T-helper 17 cell (primary cell): Measurements from ENCODE around the gene FAM3B. TPM values are rescaled to one million over a fixed set of nuclear protein-coding genes. Genes with fewer than 3 reads are reported as not detected.

Source experiments
- ATAC-seq: fragments of 150-1000 bp; cut with Tn5 transposase; 2 replicates; pipeline ENCODE4 v1.10.0; 2021; ENCODE audit warnings: mild to moderate bottlenecking, moderate library complexity
- DNase-seq, 3 donors: peaks; one replicate each; pipeline versions ENCODE4 v3.0.0 to v3.0.0-alpha.2; 2020 to 2021
- H3K9me3 ChIP-seq: one replicate; pipeline ENCODE4 v1.7.0; 2013; ENCODE audit warnings: low read length, mild to moderate bottlenecking; ENCODE audit not compliant: control insufficient read depth, poor library complexity, severe bottlenecking
- H3K27ac Mint-ChIP-seq: one replicate; pipeline ENCODE4 v1.8.0; 2022; ENCODE audit warnings: mild to moderate bottlenecking, moderate library complexity, mixed read lengths
- H3K27me3 Mint-ChIP-seq: one replicate; pipeline ENCODE4 v1.8.0; 2022; ENCODE audit warnings: mixed read lengths
- H3K36me3 Mint-ChIP-seq: one replicate; pipeline ENCODE4 v1.8.0; 2022; ENCODE audit warnings: low read depth, mixed read lengths
- H3K4me1 Mint-ChIP-seq: one replicate; pipeline ENCODE4 v1.8.0; 2022; ENCODE audit warnings: mild to moderate bottlenecking, mixed read lengths
- H3K4me3 Mint-ChIP-seq: one replicate; pipeline ENCODE4 v1.8.0; 2022; ENCODE audit warnings: mild to moderate bottlenecking, moderate library complexity, mixed read lengths
- total RNA-seq, 4 donors: library from RNA in 2 of 4; stranded (reverse) in 2 of 4; gene quantifications; one replicate each; pipeline ENCODE4 v1.2.3 and lab custom pipeline; 2022 to 2026

FAM3B gene
- total RNA-seq, 2 donors from 2014 or later: not detected

GRCh38 chr21:41370840-41371684, 54.5 kb downstream of the FAM3B start:
- no peak for ATAC-seq
- no peaks in the 10 kb centered on the region for H3K27me3 Mint-ChIP-seq
- H3K4me3 Mint-ChIP-seq: peak overlapping the region; percentile 89
- H3K36me3 Mint-ChIP-seq: peaks cover 8% of the 10 kb centered on the region
- H3K27ac Mint-ChIP-seq: peak overlapping the region; percentile 99
- DNase-seq: no peak
- H3K9me3 ChIP-seq: no peaks in the 10 kb centered on the region
- H3K4me1 Mint-ChIP-seq: peaks cover 46% of the 10 kb centered on the region

DNA sequence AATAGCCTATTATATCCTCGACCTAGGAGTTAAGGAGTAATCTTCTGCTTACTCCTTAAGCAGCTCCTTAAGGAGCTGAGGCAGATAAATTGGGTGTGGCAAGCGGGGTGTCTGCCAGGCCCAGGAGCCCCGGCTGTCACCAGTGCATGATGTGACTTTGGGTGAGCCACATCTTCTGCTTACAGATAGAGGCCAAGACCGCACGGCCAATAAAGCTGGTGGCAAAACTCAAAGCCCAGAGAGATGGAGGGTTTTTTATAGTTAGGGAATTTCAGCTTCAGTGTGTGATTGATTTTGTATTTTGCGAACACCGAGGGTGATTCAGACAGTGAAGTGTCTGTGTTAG, 55.1 kb downstream of the FAM3B start:
- H3K4me1 Mint-ChIP-seq: peaks cover 47% of the 10 kb centered on the region
- H3K9me3 ChIP-seq: no peaks in the 10 kb centered on the region
- no peak overlapping the region for H3K27ac Mint-ChIP-seq
- no peaks in the 10 kb centered on the region for H3K27me3 Mint-ChIP-seq
- H3K4me3 Mint-ChIP-seq: no peak overlapping the region
- peaks cover 8% of the 10 kb centered on the region for H3K36me3 Mint-ChIP-seq
- DNase-seq (no peak), ATAC-seq (no peak)

DNA sequence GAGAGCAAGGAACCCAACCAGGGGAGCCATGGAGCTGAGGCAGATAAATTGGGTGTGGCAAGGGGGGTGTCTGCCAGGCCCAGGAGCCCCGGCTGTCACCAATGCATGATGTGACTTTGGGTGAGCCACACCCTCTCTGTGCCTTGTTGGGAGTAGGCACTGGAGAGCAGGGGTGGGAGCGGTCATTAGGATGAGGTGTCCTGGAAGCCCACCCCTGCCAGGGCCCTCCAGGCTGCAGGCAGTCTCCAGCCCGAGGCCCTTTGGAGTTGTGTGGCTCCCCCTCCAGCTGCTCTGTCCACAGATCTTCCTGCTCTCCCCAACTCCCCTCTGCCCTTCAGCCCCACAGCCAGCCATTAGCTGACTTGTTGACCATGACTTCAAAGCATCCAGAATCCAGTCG, 56.7 kb downstream of the FAM3B start:
- Mint-ChIP-seq H3K36me3 (peaks cover 9% of the 10 kb centered on the region), H3K4me3 (no peak overlapping the region), H3K27me3 (no peaks in the 10 kb centered on the region), H3K4me1 (peaks cover 43% of the 10 kb centered on the region), H3K27ac (no peak overlapping the region)
- H3K9me3 ChIP-seq: no peaks in the 10 kb centered on the region
- no peak for DNase-seq
- no peak for ATAC-seq

DNA sequence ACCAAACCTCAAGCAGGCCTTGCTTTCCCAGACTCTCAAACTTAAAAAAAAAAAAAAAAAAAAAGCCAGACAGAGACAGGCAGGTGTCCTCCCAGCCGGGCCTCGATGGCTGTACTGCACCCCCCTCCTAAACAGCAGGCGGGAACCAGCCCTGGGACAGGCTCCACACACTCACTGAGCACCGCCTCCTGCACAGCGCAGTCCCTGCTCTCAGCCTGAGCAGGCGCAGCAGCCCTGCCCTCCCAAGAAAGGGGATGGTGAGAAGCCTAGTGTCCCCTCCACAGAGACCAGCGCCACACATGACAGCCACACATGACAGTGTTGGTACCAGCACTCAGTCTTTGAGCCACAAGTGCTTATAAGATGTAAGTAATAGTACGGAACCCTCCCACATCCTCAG, 57.2 kb downstream of the FAM3B start:
- H3K4me1 Mint-ChIP-seq: peaks cover 40% of the 10 kb centered on the region
- ATAC-seq (no peak), DNase-seq (no peak)
- no peak overlapping the region for H3K4me3 Mint-ChIP-seq
- no peak overlapping the region for H3K27ac Mint-ChIP-seq
- H3K27me3 Mint-ChIP-seq: no peaks in the 10 kb centered on the region
- no peaks in the 10 kb centered on the region for H3K9me3 ChIP-seq
- H3K36me3 Mint-ChIP-seq: peaks cover 9% of the 10 kb centered on the region

DNA sequence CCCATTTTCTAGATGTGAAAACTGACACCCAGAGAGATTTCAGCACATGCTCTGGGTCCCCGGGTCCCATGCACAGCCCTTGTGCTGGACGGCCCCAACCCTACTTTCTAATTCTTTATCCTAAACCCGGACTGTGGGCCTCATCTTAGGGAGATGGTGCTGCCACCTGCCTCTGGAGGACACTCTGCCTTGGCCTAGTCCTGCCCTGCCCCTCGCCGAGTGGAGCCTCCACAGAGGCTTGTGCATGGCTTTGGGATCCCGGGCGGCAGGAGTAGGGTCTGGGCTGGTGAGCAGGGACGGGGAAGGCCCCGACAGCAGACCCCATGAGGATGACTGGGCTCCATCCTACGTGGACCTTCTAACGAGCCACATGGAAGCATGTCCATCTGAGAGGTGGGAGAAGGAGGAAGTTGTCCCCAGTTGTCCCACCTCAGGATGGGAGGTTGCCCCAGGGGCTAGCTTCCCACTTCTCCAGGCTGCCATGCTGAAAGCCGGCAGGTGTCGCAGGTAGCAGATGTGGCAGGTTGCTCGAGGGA, 57.6 kb downstream of the FAM3B start:
- Mint-ChIP-seq H3K27me3 (no peaks in the 10 kb centered on the region), H3K4me1 (peaks cover 35% of the 10 kb centered on the region), H3K36me3 (peaks cover 9% of the 10 kb centered on the region)

GRCh38 chr21:41374867-41375533, 58.4 kb downstream of the FAM3B start:
- Mint-ChIP-seq H3K36me3 (peaks cover 9% of the 10 kb centered on the region), H3K27ac (peak overlapping the region; percentile 22), H3K4me3 (no peak overlapping the region), H3K4me1 (peaks cover 32% of the 10 kb centered on the region), H3K27me3 (no peaks in the 10 kb centered on the region)
- H3K9me3 ChIP-seq: no peaks in the 10 kb centered on the region
- peak; percentile 43 for ATAC-seq
- no peak for DNase-seq

More for the DNA sequence above, 57.6 kb downstream of the FAM3B start:
- no peak for DNase-seq
- no peak for ATAC-seq
- Mint-ChIP-seq H3K4me3 (no peak overlapping the region), H3K27ac (no peak overlapping the region)
- H3K9me3 ChIP-seq: no peaks in the 10 kb centered on the region

GRCh38 chr21:41375875-41376274, 59.3 kb downstream of the FAM3B start:
- Mint-ChIP-seq H3K27me3 (no peaks in the 10 kb centered on the region), H3K27ac (peak overlapping the region; percentile 84), H3K4me3 (no peak overlapping the region), H3K4me1 (peaks cover 28% of the 10 kb centered on the region), H3K36me3 (peaks cover 15% of the 10 kb centered on the region)
- DNase-seq (no peak), ATAC-seq (no peak)
- H3K9me3 ChIP-seq: no peaks in the 10 kb centered on the region

DNA sequence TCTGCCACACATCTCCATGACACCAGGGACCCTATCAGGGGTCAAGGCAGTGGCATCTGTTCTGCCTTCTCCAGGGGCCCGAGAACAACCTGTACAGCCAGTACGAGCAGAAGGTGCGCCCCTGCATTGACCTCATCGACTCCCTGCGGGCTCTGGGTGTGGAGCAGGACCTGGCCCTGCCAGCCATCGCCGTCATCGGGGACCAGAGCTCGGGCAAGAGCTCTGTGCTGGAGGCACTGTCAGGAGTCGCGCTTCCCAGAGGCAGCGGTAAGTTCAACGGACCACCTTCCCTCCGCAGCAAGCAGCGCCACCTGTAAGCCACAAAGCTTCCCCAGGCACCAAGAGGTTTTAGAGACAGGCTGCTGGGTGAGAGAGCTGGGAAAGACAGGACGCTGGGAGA, 61.1 kb downstream of the FAM3B start:
- H3K9me3 ChIP-seq: no peaks in the 10 kb centered on the region
- Mint-ChIP-seq H3K4me1 (peaks cover 25% of the 10 kb centered on the region), H3K36me3 (peaks cover 15% of the 10 kb centered on the region), H3K4me3 (no peak overlapping the region), H3K27ac (peak overlapping the region; percentile 84), H3K27me3 (no peaks in the 10 kb centered on the region)
- no peak for DNase-seq
- ATAC-seq: no peak

DNA sequence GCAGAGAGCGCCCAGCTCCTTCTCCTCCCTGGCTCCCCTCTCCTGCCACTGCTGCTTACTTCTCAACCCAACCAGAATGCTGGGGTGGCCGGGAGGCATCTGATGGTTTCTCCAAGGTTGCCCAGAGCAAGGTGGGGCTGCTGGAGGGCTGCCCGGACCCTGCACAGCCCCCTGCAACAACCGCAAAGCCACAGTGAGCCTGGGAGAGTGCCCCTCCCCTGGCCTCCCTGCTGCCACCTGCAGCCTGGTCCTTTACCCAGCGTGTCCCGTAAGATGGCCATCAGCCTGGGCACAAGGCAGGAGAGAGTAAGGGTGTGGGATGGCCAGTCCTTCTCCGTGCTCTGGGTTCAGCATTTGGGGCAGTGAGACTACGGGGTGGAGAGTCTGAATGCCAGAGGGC, 62.2 kb downstream of the FAM3B start:
- H3K9me3 ChIP-seq: no peaks in the 10 kb centered on the region
- no peak overlapping the region for H3K27ac Mint-ChIP-seq
- no peak overlapping the region for H3K4me3 Mint-ChIP-seq
- DNase-seq: no peak
- H3K27me3 Mint-ChIP-seq: no peaks in the 10 kb centered on the region
- peaks cover 15% of the 10 kb centered on the region for H3K36me3 Mint-ChIP-seq
- no peak for ATAC-seq
- peaks cover 20% of the 10 kb centered on the region for H3K4me1 Mint-ChIP-seq

DNA sequence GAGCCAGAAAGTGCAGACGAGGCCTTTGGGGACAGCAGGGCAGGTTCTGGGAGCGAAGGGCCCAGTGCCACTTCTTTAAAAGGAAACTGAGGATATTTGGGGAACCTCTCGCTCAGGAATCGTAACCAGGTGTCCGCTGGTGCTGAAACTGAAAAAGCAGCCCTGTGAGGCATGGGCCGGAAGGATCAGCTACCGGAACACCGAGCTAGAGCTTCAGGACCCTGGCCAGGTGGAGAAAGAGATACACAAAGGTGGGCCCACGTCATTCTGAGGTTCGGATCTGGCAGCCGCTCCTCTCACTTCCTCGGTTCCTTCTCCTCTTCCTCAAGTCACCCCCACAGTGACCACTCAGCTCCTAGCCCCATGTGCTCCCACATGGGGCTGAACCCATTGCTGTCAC, 63.3 kb downstream of the FAM3B start:
- no peak for DNase-seq

GRCh38 chr21:41381731-41382130, 65.1 kb downstream of the FAM3B start:
- no peak for DNase-seq
- no peak overlapping the region for H3K4me3 Mint-ChIP-seq
- H3K9me3 ChIP-seq: no peaks in the 10 kb centered on the region
- peak overlapping the region; percentile 41 for H3K27ac Mint-ChIP-seq
- H3K36me3 Mint-ChIP-seq: peaks cover 18% of the 10 kb centered on the region
- ATAC-seq: no peak
- no peaks in the 10 kb centered on the region for H3K27me3 Mint-ChIP-seq
- H3K4me1 Mint-ChIP-seq: peaks cover 15% of the 10 kb centered on the region

More for the DNA sequence above, 63.3 kb downstream of the FAM3B start:
- no peak for ATAC-seq
- H3K27me3 Mint-ChIP-seq: no peaks in the 10 kb centered on the region
- peak overlapping the region; percentile 41 for H3K27ac Mint-ChIP-seq
- peaks cover 14% of the 10 kb centered on the region for H3K36me3 Mint-ChIP-seq
- H3K4me3 Mint-ChIP-seq: no peak overlapping the region
- H3K4me1 Mint-ChIP-seq: peaks cover 17% of the 10 kb centered on the region
- no peaks in the 10 kb centered on the region for H3K9me3 ChIP-seq

- Mint-ChIP-seq H3K27me3 (no peaks in the 10 kb centered on the region), H3K27ac (peak overlapping the region; percentile 47), H3K4me1 (peaks cover 17% of the 10 kb centered on the region), H3K36me3 (peaks cover 23% of the 10 kb centered on the region), H3K4me3 (no peak overlapping the region)
- DNase-seq: no peak
- ATAC-seq: no peak
- no peaks in the 10 kb centered on the region for H3K9me3 ChIP-seq
Measured at GRCh38 chr21:41387042-41387819, 70.6 kb downstream of the FAM3B start.

DNA sequence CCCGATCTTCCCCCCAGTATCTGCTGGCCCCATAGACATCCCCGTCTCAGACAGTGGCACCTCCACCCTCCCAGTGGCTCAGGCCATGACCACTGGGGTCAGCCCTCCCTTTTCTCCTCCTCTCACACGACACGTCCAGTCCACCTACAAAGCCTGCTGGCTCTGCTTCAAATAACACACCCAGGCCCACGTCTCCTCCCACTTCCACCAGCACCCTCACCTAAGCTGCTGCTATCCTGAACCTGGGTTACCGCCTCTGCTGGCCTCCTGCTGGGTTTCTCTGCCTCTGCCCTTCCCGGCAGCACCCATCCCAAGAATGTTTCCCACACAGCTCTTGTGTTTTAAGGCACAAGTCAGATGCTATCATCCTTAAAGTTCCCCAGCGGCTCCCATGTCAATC, 71.2 kb downstream of the FAM3B start:
- DNase-seq: no peak
- peak overlapping the region; percentile 25 for H3K4me3 Mint-ChIP-seq
- H3K9me3 ChIP-seq: no peaks in the 10 kb centered on the region
- ATAC-seq: no peak
- H3K36me3 Mint-ChIP-seq: peaks cover 25% of the 10 kb centered on the region
- peak overlapping the region; percentile 82 for H3K27ac Mint-ChIP-seq
- no peaks in the 10 kb centered on the region for H3K27me3 Mint-ChIP-seq
- peaks cover 17% of the 10 kb centered on the region for H3K4me1 Mint-ChIP-seq
